Rectal smooth muscle tissue (tissue), 1 donor: ENCODE results near the gene DLX4.

Source experiments
- H3K27ac ChIP-seq: one replicate; pipeline ENCODE4 v1.7.0; 2013; ENCODE audit warnings: low read depth, low read length, inconsistent platforms
- H3K27me3 ChIP-seq: one replicate; pipeline ENCODE4 v1.7.0; 2013; ENCODE audit warnings: low read length; ENCODE audit not compliant: control insufficient read depth, insufficient read depth
- H3K36me3 ChIP-seq: one replicate; pipeline ENCODE4 v1.7.0; 2013; ENCODE audit warnings: low read length; ENCODE audit not compliant: control insufficient read depth, insufficient read depth
- H3K4me1 ChIP-seq: one replicate; pipeline ENCODE4 v1.7.0; 2013; ENCODE audit warnings: low read length; ENCODE audit not compliant: control insufficient read depth, insufficient read depth
- H3K4me3 ChIP-seq: one replicate; pipeline ENCODE4 v1.7.0; 2013; ENCODE audit warnings: low read length
- H3K9ac ChIP-seq: one replicate; pipeline ENCODE4 v1.7.0; 2013; ENCODE audit warnings: low read length

DLX4 gene

DNA sequence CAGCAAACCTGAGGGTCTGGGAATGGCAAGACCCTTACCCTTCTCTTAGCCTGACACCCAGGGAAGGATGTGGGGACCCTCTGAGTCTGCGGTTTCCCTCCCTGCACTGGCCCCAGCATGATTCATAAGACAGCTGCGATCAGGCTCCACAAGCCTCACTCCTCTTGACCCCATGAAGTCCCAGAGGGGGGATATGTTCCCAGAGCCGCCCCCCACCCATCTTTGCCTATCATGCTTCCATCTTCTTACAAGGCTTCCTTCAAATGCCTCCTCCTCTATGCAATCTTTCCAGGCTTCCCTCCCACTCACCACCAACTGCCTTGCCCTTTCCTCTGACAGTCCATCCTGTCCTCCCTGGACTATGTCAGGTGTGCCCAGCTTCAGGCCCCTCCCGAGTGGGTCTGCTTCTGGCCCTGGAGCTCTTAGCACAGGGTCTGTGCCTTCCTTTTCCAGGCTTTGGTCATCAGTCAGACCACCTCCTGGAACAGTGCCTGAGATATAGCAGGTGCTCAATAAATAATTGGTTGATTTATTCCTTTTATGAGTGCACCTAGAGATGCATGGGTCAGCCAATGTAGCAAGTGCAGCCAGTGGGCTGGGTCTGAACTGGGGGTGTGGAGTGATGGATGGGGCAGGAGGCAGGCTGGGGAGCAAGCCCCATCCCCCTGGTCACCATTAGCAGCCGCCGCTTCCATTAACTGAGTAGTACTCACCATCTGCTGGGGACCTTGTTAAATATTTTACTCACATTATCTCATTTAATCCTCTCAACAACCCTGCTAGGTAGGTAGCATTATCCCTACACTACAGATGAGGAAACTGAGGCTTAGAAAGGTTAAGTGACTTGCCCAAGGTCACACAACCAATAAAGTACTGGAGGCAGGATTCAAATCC, 17.7 kb downstream of the DLX4 start:
- Histone ChIP-seq H3K4me1 (no peaks in the 10 kb centered on the region), H3K27ac (no peak overlapping the region), H3K27me3 (peaks cover 21% of the 10 kb centered on the region), H3K4me3 (no peak overlapping the region), H3K36me3 (no peaks in the 10 kb centered on the region), H3K9ac (no peak overlapping the region)

DNA sequence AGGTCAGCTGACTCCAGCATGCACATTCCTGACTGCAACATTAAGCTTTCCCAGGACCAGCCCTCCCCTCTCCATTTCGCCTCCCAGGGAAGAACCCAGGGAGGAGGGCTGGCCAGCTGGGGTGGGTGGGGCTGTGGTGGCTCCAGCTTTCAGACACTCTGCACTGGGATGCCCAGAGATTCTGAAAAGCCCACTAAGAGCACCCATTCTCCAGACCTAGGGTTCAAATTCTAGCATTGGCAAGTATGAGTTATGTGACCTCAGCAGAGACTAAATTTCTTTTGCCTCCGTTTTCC, 18.2 kb downstream of the DLX4 start:
- H3K36me3 ChIP-seq, result no peaks in the 10 kb centered on the region
- no peak overlapping the region for H3K9ac ChIP-seq
- peaks cover 21% of the 10 kb centered on the region for H3K27me3 ChIP-seq
- no peak overlapping the region for H3K27ac ChIP-seq
- H3K4me3 ChIP-seq, result no peak overlapping the region
- no peaks in the 10 kb centered on the region for H3K4me1 ChIP-seq

- no peaks in the 10 kb centered on the region for H3K4me1 ChIP-seq
- no peak overlapping the region for H3K9ac ChIP-seq
- no peaks in the 10 kb centered on the region for H3K36me3 ChIP-seq
- H3K27me3 ChIP-seq, result peaks cover 23% of the 10 kb centered on the region
- H3K27ac ChIP-seq, result no peak overlapping the region
- H3K4me3 ChIP-seq, result no peak overlapping the region
Observed at GRCh38 chr17:49987681-49988441, 18.9 kb downstream of the DLX4 start.

DNA sequence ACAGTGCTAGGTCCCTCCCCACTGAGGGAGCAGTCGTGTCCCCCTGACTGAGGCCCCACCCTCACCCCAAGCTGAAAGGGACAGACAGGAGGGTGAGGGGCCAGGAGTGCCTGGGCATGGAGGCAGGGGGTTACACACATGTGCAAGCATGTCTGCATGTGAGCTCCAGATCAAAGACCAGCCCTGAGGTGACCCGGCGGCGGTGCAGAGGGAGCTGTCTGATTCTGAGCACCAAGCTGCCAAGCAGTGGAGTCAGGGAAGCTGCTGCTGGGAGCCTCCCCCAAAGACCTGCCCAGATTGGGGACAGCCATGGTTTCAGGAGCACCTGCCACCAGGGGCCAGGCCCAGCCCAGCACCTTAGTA, 20.5 kb downstream of the DLX4 start:
- H3K27me3 ChIP-seq, result peaks cover 36% of the 10 kb centered on the region

DNA sequence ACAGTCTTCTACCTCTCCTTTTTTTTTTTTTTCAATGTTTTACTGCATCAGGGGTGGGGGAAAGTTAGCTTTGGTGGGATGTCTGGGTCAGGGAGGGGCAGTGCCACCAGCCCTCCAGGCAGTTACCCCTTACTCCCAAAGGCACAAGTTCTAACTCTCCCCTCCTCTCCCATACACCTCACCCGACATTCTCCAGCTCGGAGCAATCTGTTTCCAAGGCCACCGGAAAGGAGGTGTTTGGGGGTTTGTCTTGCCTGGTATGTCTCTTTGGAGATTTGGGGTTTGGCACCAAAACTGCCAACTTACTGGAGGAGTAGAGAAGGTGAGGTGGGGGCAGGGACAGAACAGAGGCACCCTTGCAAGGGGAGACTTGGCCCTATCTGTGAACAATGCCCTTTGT, 21.3 kb downstream of the DLX4 start:
- no peak overlapping the region for H3K27ac ChIP-seq
- no peak overlapping the region for H3K9ac ChIP-seq
- H3K4me3 ChIP-seq, result no peak overlapping the region
- H3K36me3 ChIP-seq, result no peaks in the 10 kb centered on the region
- H3K4me1 ChIP-seq, result peaks cover 3% of the 10 kb centered on the region
- H3K27me3 ChIP-seq, result peaks cover 44% of the 10 kb centered on the region

More for the DNA sequence above, 20.5 kb downstream of the DLX4 start:
- H3K4me1 ChIP-seq, result peaks cover 3% of the 10 kb centered on the region
- H3K27ac ChIP-seq, result no peak overlapping the region
- H3K9ac ChIP-seq, result no peak overlapping the region
- H3K36me3 ChIP-seq, result no peaks in the 10 kb centered on the region
- no peak overlapping the region for H3K4me3 ChIP-seq

DNA sequence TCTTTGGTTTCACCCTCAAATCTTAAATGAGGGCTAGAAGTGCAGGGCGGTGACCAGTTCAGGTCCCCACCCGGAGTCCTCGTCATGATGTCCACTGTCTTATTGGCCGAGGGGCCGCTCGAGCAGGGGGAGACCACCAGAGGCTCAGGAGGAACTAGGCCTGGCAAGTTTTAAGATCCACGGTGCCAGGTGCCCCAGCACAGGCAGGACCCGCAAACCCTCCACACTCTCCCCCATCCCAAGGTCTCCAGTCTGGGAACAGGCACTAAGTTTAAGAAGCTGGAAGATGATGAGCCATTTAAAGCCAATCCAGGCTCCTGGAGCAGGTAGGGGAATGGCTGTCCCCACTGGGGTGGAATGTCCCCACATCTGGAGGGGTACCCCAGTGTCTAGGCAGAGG, 21.9 kb downstream of the DLX4 start:
- Histone ChIP-seq H3K4me1 (peaks cover 3% of the 10 kb centered on the region), H3K27ac (no peak overlapping the region), H3K27me3 (peaks cover 49% of the 10 kb centered on the region), H3K36me3 (no peaks in the 10 kb centered on the region), H3K4me3 (no peak overlapping the region), H3K9ac (no peak overlapping the region)

GRCh38 chr17:49991409-49991808, 22.4 kb downstream of the DLX4 start:
- Histone ChIP-seq H3K9ac (no peak overlapping the region), H3K4me3 (no peak overlapping the region), H3K4me1 (peaks cover 3% of the 10 kb centered on the region), H3K27ac (no peak overlapping the region), H3K36me3 (no peaks in the 10 kb centered on the region), H3K27me3 (peaks cover 51% of the 10 kb centered on the region)

GRCh38 chr17:49992191-49992932, 23.4 kb downstream of the DLX4 start:
- Histone ChIP-seq H3K27me3 (peaks cover 49% of the 10 kb centered on the region), H3K36me3 (no peaks in the 10 kb centered on the region), H3K9ac (no peak overlapping the region), H3K4me3 (no peak overlapping the region), H3K27ac (no peak overlapping the region), H3K4me1 (peaks cover 3% of the 10 kb centered on the region)

DNA sequence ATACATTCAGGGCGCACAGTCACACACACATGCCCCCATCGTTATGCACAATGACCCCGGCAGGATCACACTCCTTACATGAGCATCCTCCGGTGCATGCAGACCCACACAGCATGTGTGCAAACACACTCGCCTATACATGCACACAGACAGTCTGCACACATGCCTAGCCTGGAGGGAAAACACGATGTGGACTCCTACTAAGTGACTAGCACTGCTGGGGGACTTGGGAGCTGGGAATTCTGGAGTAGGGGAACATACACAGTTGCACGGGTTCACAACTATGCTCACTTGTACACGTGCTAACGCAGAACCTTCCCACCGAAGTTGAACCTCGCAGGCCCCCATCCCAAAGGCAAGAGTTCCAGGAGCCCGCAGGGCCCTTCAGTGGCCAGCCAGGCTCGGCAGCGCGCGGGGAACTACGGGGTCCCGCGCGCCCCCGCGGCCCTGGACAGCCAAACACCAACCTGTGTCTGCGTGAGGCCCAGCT, 24.0 kb downstream of the DLX4 start:
- Histone ChIP-seq H3K27me3 (peaks cover 55% of the 10 kb centered on the region), H3K9ac (no peak overlapping the region), H3K4me1 (peaks cover 3% of the 10 kb centered on the region), H3K36me3 (no peaks in the 10 kb centered on the region), H3K4me3 (peak overlapping the region; percentile 47), H3K27ac (no peak overlapping the region)

- H3K36me3 ChIP-seq, result no peaks in the 10 kb centered on the region
- peaks cover 3% of the 10 kb centered on the region for H3K4me1 ChIP-seq
- no peak overlapping the region for H3K9ac ChIP-seq
- no peak overlapping the region for H3K27ac ChIP-seq
- peaks cover 57% of the 10 kb centered on the region for H3K27me3 ChIP-seq
- H3K4me3 ChIP-seq, result peak overlapping the region; percentile 47
Observed at GRCh38 chr17:49993423-49994060, 24.6 kb downstream of the DLX4 start.

GRCh38 chr17:49994085-49995054, 25.4 kb downstream of the DLX4 start:
- Histone ChIP-seq H3K27me3 (peaks cover 52% of the 10 kb centered on the region), H3K27ac (no peak overlapping the region), H3K4me3 (peak overlapping the region; percentile 47), H3K36me3 (no peaks in the 10 kb centered on the region), H3K4me1 (peaks cover 3% of the 10 kb centered on the region), H3K9ac (no peak overlapping the region)
